Colonic mucosa (tissue), 4 donors: ENCODE data around the gene RYR2. TPM values are rescaled to one million over a fixed set of nuclear protein-coding genes. Genes with fewer than 3 reads are reported as not detected.

Experiments
- DNase-seq: peaks from one replicate; pipeline ENCODE4 v3.0.0-alpha.2; 2020
- H3K27ac ChIP-seq: fragments of 200-600 bp; one replicate; pipeline ENCODE4 v1.8.0; 2021
- H3K27me3 ChIP-seq: fragments of 200-600 bp; one replicate; pipeline ENCODE4 v1.8.0; 2021
- H3K36me3 ChIP-seq: fragments of 200-600 bp; one replicate; pipeline ENCODE4 v1.8.0; 2021
- H3K4me1 ChIP-seq: fragments of 200-600 bp; one replicate; pipeline ENCODE4 v1.8.0; 2021; ENCODE audit warnings: mild to moderate bottlenecking
- H3K4me3 ChIP-seq: fragments of 200-600 bp; one replicate; pipeline ENCODE4 v1.8.0; 2021
- H3K9ac ChIP-seq, 2 donors: one replicate each; pipeline ENCODE4 v1.7.0; 2013; ENCODE audit warnings: control low read depth in 2 of 2, low read depth in 2 of 2, low read length in 2 of 2
- H3K9me3 ChIP-seq: fragments of 200-600 bp; one replicate; pipeline ENCODE4 v1.8.0; 2021
- intact Hi-C: fragments of 100-400 bp; cut with DNase I; formaldehyde crosslinking; loops from one replicate; pipeline ENCODE4 v1.14.1; 2022
- total RNA-seq, 2 donors: library from RNA; stranded (reverse); fragmentation: NEBNext Ultra II Directional in 1 of 2; extraction: Animal tissue kit (Norgen Biotek cat#: 25700) in 1 of 2; gene quantifications; one replicate each; pipeline ENCODE4 v1.2.1, GENCODE V29; 2021
- TF ChIP-seq, protein P1 (sequence below): fragments of 200-600 bp; IDR thresholded peaks from one replicate; pipeline ENCODE4 v1.8.0; 2022; ENCODE audit warnings: antibody characterized with exemption, mild to moderate bottlenecking
- donor health status: healthy.
- donor health status: DM: no; HTN: no; CAD: no.
- donor health status: DM: no; HTN: no; CAD: no.

Gene RYR2
- total RNA-seq, 2 donors from 2014 or later, result 0.15 to 0.56 TPM

DNA sequence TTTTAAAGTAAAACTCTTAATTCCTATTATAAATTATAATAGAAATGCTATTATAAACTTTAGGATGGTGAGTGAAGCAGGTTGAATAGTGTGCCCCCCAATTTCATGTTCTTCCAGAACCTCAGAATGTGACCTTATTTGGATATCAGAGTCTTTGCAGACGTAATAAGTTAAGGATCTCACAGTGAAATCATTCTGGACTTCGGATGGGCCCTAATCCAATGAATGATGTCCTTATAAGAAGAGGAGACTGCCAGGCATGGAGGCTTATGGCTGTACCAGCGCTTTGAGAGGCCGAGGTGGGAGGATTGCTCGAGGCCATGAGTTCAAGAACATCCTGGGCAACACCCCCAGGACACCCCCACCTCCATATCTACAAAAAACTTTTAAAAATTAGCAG is 28.4 kb upstream of the RYR2 start:
- Histone ChIP-seq H3K4me3 (no peak overlapping the region), H3K27ac (no peak overlapping the region), H3K27me3 (no peaks in the 10 kb centered on the region), H3K9me3 (no peaks in the 10 kb centered on the region), H3K36me3 (no peaks in the 10 kb centered on the region), H3K9ac (no peak overlapping the region), H3K4me1 (no peaks in the 10 kb centered on the region)
- TF ChIP-seq, protein P1, sequence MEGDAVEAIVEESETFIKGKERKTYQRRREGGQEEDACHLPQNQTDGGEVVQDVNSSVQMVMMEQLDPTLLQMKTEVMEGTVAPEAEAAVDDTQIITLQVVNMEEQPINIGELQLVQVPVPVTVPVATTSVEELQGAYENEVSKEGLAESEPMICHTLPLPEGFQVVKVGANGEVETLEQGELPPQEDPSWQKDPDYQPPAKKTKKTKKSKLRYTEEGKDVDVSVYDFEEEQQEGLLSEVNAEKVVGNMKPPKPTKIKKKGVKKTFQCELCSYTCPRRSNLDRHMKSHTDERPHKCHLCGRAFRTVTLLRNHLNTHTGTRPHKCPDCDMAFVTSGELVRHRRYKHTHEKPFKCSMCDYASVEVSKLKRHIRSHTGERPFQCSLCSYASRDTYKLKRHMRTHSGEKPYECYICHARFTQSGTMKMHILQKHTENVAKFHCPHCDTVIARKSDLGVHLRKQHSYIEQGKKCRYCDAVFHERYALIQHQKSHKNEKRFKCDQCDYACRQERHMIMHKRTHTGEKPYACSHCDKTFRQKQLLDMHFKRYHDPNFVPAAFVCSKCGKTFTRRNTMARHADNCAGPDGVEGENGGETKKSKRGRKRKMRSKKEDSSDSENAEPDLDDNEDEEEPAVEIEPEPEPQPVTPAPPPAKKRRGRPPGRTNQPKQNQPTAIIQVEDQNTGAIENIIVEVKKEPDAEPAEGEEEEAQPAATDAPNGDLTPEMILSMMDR, result no peak
- no peak for DNase-seq
- intact Hi-C loops, result no loop called here

DNA sequence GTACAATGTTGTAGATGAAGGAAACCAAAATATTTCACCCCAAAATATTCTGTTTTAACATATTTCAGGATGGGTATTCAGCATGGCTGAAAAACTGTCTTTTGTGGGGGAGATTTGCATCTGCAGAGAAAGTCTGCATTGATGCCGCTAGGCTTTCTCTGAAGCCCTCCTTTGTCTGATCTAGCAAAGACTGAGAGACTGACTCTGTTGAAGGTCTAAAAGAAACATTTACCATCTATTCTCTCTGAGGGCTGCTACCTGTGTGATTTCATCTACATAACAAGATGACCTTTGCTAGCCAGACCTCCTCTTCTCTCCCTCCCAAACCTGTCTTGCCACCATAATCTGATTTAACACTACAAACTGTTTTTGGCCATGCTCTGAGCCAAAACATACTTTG is 25.4 kb upstream of the RYR2 start:
- TF ChIP-seq, protein P1, result no peak
- H3K36me3 ChIP-seq, result no peaks in the 10 kb centered on the region
- no peaks in the 10 kb centered on the region for H3K27me3 ChIP-seq
- H3K4me3 ChIP-seq, result no peak overlapping the region
- H3K27ac ChIP-seq, result no peak overlapping the region
- H3K9me3 ChIP-seq, result no peaks in the 10 kb centered on the region
- H3K9ac ChIP-seq, result no peak overlapping the region
- no peak for DNase-seq
- no peaks in the 10 kb centered on the region for H3K4me1 ChIP-seq
- intact Hi-C loops, result no loop called here

DNA sequence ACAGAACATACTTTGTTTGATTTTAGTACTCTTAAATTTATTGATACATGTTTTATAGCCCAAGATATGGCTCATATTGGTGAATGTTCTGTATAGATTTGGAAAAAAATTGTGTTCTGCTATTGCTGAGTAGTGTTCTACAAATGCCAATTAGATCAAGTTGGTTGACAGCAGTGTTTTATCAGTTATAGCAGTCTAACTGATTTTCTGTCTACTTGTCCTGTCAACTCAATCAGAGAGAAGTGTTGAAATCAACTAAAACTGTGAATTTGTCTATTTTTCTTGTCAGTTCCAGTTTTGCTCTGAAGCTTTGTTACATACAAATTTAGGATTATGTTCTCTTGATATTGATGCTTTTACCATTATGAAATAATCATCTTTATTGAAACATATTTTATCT is 23.1 kb upstream of the RYR2 start:
- Histone ChIP-seq H3K9me3 (no peaks in the 10 kb centered on the region), H3K27ac (no peak overlapping the region), H3K36me3 (no peaks in the 10 kb centered on the region), H3K4me3 (no peak overlapping the region), H3K9ac (no peak overlapping the region), H3K4me1 (no peaks in the 10 kb centered on the region), H3K27me3 (no peaks in the 10 kb centered on the region)
- DNase-seq, result no peak
- TF ChIP-seq, protein P1, result no peak
- intact Hi-C loops, result no loop called here

DNA sequence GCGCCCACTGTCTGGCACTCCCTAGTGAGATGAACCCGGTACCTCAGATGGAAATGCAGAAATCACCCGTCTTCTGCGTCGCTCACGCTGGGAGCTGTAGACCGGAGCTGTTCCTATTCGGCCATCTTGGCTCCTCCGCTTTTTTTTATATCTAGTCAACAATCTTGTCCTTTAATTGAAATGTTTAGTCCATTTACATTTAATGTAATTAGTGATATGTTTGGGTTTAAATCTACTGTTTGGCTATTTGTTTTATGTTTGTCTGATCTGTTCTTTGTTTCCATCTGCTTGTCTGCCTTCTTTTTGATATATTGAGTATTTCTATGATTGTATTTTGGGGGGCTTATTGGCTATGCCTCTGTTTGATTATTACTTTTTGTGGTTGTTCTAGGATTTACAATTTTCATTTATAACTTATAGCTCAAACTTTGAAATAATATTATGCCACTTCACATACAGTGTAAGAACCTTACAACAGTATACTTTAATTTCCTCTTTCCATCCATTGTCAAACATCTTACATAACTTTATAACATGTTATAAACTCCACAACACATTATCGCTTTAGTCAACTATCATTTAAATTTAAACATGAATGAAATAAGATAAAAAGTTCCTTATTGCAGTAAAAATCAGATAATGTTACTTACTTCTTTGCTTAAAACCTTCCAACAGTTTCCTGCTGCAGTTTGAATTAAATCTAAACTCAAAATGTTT is 16.5 kb upstream of the RYR2 start:
- intact Hi-C loops, result no loop called here
- H3K9ac ChIP-seq, result no peak overlapping the region
- H3K4me1 ChIP-seq, result no peaks in the 10 kb centered on the region
- no peaks in the 10 kb centered on the region for H3K9me3 ChIP-seq
- no peaks in the 10 kb centered on the region for H3K36me3 ChIP-seq
- no peak overlapping the region for H3K4me3 ChIP-seq
- DNase-seq, result no peak
- H3K27me3 ChIP-seq, result no peaks in the 10 kb centered on the region
- H3K27ac ChIP-seq, result no peak overlapping the region
- TF ChIP-seq, protein P1, result no peak

DNA sequence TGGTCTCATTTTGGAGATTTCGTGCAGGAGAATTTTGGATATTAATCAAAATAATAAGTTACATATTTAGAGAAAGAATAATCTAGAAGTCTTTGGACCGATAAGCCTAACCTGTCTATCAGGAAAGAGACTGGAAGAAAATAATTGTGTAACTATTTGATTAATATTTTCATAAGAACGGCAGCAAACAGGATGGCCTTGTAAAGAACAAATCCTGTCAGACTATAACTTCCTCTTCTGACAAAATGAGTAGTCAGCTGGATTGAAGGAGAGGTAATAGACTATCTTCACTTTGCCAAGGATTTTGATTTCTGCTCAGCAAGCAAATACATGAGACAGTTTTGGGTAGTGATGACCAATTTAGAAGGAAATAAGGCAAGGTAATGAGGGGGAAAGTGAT is 12.7 kb upstream of the RYR2 start:
- no peak overlapping the region for H3K4me3 ChIP-seq

More for the DNA sequence above, 12.7 kb upstream of the RYR2 start:
- intact Hi-C loops, result no loop called here
- TF ChIP-seq, protein P1, result no peak
- no peak overlapping the region for H3K9ac ChIP-seq
- no peak overlapping the region for H3K27ac ChIP-seq
- no peaks in the 10 kb centered on the region for H3K4me1 ChIP-seq
- H3K9me3 ChIP-seq, result no peaks in the 10 kb centered on the region
- no peaks in the 10 kb centered on the region for H3K27me3 ChIP-seq
- DNase-seq, result no peak
- H3K36me3 ChIP-seq, result no peaks in the 10 kb centered on the region
